ENCODE measurements around the gene ANKRD49.

The ANKRD49 gene

GRCh38 chr11:94452988-94453387 is 40.8 kb upstream of the ANKRD49 start:
- no peak overlapping the region for H3K4me3 ChIP-seq (ENCODE audit: low read depth, low read length)
- DNase-seq (ENCODE audit: low read depth): no peak
- TF ChIP-seq CTCF (IDR thresholded peaks at IDR 0.05; ENCODE audit: low read depth, low read length, missing control alignments): no peak

GRCh38 chr11:94454301-94454700 is 39.5 kb upstream of the ANKRD49 start:
- no peak for TF ChIP-seq CTCF (IDR thresholded peaks at IDR 0.05; ENCODE audit: low read depth, low read length, missing control alignments)
- no peak for DNase-seq (ENCODE audit: low read depth)
- no peak overlapping the region for H3K4me3 ChIP-seq (ENCODE audit: low read depth, low read length)

- DNase-seq (ENCODE audit: low read depth): no peak
- TF ChIP-seq CTCF (IDR thresholded peaks at IDR 0.05; ENCODE audit: low read depth, low read length, missing control alignments): no peak
Observed at GRCh38 chr11:94455861-94456260, 37.9 kb upstream of the ANKRD49 start.

GRCh38 chr11:94457118-94458029 is 36.4 kb upstream of the ANKRD49 start:
- no peak for TF ChIP-seq CTCF (IDR thresholded peaks at IDR 0.05; ENCODE audit: low read depth, low read length, missing control alignments)
- no peak overlapping the region for H3K4me3 ChIP-seq (ENCODE audit: low read depth, low read length)
- no peak for DNase-seq (ENCODE audit: low read depth)

More at GRCh38 chr11:94455861-94456260, 37.9 kb upstream of the ANKRD49 start:
- no peak overlapping the region for H3K4me3 ChIP-seq (ENCODE audit: low read depth, low read length)

DNA sequence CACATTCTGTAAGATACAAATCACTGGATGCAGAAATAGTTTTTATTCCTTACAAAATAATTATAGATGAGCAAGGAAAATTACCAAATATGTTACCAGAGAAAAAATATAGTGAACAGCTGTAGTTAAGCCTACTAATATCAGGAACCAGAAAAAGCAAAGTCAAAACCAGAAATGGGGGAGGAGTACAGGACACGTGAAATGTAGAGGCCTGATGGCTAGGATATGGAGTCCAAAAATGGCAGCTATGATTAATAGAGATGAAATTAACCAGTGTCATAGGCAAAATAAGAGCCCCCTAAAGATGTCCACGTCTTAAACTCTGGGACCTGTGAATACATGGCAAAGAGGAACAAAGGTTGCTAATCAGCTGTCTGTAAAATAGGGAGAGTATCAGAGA is 34.2 kb upstream of the ANKRD49 start:
- TF ChIP-seq CTCF (IDR thresholded peaks at IDR 0.05; ENCODE audit: low read depth, low read length, missing control alignments): no peak
- no peak overlapping the region for H3K4me3 ChIP-seq (ENCODE audit: low read depth, low read length)
- DNase-seq (ENCODE audit: low read depth): no peak

GRCh38 chr11:94469416-94469815 is 24.4 kb upstream of the ANKRD49 start:
- TF ChIP-seq CTCF (IDR thresholded peaks at IDR 0.05; ENCODE audit: low read depth, low read length, missing control alignments): no peak
- H3K4me3 ChIP-seq (ENCODE audit: low read depth, low read length): no peak overlapping the region
- DNase-seq (ENCODE audit: low read depth): peak; percentile 49
